UCSD-AML1 (cell line): ENCODE results near the gene ANO3.

ENCODE experiments used
- DNase-seq: peaks from one replicate; lab custom pipeline; 2025; ENCODE audit not compliant: unreplicated experiment; lab: John Stamatoyannopoulos, UW

The ANO3 gene

DNA sequence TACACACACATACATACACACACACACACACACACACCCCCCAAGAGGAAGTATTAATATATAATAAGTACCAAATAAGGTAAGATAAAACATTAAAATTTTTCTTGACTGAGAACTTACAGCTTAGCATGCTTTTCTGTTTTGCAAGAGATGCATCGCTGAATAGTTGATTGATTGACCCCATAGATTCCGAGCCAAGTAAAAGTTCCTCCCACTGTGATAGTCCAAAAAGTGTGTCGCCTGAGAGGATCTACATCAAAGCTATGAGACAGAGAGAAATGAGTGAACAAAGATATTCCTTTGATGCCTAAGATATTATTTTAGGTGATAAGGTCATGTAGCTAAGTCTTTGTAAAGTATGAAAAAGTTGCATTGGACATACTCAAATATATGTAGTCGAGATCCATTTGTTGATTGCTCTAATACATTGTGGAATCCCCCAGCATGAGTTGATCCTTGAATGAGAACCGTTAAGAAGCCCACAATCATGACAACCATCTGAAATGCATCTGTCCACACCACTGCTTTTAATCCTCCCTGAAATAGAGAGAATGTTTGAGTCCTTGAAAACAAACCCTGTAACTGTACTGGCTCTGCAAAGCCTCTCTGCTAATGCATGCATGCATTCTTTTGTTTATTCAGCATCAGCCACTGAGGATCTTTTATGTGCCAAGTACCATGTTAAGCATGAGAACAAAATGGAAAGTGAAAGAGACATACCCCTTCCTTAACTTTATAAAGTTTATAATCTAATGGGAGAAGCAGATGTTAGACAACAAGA lies 371.7 kb downstream of the ANO3 start:
- DNase-seq, result no peak

DNA sequence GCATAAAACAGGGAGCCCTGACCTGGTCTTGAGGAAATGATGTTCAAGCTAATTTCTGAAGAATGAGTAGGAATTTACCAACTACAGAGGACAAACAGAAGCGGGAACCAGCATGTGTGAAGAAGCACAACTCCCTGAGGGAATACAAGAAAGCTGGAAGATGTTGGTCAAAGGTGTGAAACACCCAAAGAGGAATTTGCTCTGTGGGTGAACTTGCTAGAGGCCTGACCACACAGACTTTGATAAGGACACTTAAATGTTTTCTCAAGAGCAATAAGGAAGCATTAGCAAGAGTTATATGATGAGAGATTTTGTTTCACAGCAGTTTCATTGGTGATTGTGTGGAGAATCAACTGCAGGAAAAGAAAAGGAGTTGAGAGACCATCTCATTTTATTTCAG lies 372.3 kb downstream of the ANO3 start:
- no peak for DNase-seq

DNA sequence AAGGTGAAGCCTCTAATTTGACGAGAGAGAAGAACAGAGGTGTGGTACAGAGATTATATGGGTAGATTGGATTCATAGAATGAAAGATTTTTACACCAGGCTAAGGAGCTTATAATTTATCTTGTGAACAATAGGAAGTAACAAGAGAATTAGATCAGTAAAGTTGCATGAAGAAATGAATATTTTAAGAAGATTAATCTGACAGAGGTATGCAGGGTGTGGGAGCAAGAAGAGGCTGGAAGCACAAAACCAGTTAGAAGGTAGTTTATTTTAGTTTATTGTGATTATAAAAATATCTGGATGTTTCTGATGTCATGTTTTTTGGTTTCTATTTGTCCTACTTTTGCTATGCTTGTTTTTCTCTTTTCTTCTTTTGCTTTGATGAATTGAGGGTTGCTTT lies 374.3 kb downstream of the ANO3 start:
- DNase-seq, result no peak

DNA sequence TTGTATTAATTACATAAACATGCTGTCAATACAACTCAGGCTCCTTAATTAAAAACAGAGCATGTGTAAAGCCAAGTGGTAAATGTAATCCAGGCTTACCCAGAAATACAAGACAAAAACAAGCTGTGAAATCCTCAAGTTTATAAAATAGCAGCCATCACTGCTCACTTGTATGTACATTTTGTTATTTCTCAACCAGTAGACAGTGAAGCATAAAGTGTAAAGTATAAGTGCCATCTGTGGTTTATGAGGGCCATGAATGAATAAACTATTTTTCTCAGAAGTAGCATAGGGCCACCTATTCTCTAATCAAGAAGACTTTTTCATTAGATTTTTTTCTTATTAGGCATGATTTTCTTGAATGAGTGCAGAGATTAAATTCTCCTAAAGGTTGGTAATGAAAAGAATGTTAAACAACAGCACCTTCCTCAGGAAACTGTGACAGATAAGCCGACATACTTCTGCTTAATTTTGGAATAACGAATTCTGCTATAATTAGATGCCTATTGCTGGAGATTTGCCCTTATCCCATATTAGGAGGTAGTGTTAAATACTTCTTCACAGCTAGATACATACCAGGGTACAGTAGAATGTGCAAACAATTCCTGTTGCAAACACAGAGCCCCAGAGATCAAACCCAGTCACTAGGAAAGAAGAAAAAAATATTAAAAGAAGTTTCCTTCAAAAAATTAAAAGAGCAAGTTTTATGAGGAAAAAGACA lies 377.0 kb downstream of the ANO3 start:
- no peak for DNase-seq

DNA sequence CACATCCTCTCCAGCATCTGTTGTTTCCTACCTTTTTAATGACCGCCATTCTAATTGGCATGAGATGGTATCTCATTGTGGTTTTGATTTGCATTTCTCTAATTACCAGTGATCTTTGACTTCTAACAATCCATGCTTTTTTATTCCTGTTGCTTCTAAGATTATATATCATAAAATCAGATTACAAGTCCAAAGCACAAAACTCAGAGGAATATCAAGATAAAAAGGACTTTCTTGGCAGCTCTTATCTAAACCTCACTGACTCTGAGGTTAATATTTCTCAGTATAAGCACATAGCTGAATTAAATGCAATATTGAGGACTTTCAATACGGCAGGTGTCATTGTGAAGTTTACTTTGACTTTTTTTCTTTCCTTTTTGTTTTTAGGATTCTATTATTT lies 378.6 kb downstream of the ANO3 start:
- no peak for DNase-seq

DNA sequence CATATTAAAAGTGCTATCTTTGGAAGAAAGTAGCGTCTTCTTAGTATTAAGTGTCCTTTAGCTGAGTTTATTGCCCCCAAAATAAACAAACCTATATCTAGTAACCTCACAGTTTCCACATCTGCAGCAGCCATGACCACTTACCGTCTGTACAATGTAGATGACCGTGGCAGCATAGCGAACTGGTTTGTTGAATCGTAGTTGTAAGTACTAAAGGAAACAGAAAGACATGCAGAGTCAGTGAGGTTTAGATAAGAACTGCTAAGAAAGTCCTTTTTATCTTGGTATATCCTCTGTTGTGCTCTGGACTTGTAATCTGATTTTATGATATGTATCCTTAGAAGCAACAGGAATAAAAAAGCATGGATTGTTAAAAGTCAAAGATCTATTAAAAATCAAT lies 380.6 kb downstream of the ANO3 start:
- no peak for DNase-seq
